Liver (tissue), 3 donors: Measurements from ENCODE around the gene GOLGA2.

Source experiments
- CTCF ChIP-seq: fragments of 150-350 bp; IDR thresholded peaks from 2 replicates; pipeline ENCODE4 v1.5.1; 2017; ENCODE audit warnings: improper control_type of control experiment, low read depth, low read length; ENCODE audit not compliant: missing input control
- EGR1 ChIP-seq, 2 donors: IDR thresholded peaks; 2 replicates each; pipeline ENCODE4 v1.6.1; 2016 to 2018; ENCODE audit warnings: antibody characterized with exemption in 2 of 2, low read depth in 2 of 2
- GABPA ChIP-seq, 2 donors: IDR thresholded peaks in 1 of 2; conservative IDR thresholded peaks in 1 of 2; 2 replicates each; pipeline ENCODE4 v1.6.1; 2016; ENCODE audit warnings: antibody characterized with exemption in 2 of 2, mild to moderate bottlenecking in 1 of 2, moderate library complexity in 1 of 2
- MAX ChIP-seq: IDR thresholded peaks from 2 replicates; pipeline ENCODE4 v1.6.1; 2016; ENCODE audit warnings: antibody characterized with exemption
- NR2F2 ChIP-seq: IDR thresholded peaks from 2 replicates; pipeline ENCODE4 v1.6.1; 2016; ENCODE audit warnings: antibody characterized with exemption
- SP1 ChIP-seq: IDR thresholded peaks from 2 replicates; pipeline ENCODE4 v1.6.1; 2018; ENCODE audit warnings: antibody characterized with exemption, mild to moderate bottlenecking
- YY1 ChIP-seq: IDR thresholded peaks from 2 replicates; pipeline ENCODE4 v1.6.1; 2016; ENCODE audit warnings: antibody characterized with exemption, mild to moderate bottlenecking
- donor health status: healthy.
- donor health status: healthy.

- TF ChIP-seq MAX (no peak), YY1 (no peak), CTCF (no peak), NR2F2 (no peak), EGR1 (IDR thresholded peaks at IDR 0.05; ENCODE audit: low read depth in 2 of 2) (no peak), SP1 (no peak), GABPA (IDR thresholded peaks at IDR 0.05 in 1 of 2, conservative IDR thresholded peaks at IDR 0.05 in 1 of 2) (no peak)
These were observed 18.6 kb downstream of the GOLGA2 start for GRCh38 chr9:128257086-128257825.
